ENCODE data around the gene ZNF749. TPM values are rescaled to one million over a fixed set of nuclear protein-coding genes. Genes with fewer than 3 reads are reported as not detected.

ZNF749 gene
- total RNA-seq = 32.5 and 34.0 TPM in 2 replicates

DNA sequence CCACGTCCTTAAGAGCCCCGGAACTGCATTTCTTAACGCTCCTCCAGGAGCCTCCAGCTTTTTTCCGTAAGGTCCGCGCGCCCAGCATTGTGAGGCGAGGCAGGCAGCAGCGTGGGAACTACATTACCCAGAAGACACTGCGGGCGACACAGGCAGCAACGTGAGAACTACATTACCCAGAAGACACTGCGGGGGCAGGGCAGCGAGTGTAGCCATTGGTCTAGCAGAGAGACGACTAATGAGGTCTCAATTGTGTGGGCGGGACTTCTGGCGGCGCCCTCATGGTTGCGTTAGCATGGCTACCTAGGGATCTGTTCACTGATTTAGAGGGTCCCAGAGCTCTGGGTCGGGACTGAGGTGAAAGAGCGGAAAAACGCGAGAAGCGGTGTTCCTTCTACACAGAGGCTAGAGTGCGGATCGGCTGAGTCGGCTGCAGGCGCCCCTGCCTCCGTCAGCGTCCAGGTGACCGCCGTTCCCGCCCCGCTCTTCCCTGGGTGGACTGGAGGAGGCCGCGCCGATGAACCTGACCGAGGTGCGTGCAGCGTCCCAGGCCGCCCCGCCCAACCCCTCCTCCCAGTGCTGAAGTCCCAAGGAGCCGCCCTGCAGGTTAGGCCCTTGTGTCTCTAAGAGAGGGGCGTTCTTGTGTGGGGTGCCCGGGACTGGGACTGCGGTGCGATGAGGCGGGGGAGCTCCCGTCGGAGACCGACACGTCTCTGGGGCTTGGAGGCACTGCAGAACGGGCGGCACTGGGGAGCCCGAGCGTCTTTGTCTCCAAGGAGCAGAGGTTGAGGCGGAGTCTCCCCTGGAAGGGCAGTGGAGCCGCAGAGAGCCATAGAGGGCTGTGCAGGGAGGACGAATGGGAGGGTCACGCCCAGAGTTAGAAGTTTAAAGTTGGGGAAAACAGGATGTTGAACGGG, at the start of gene ZNF749:
Gene ZNF749 (plus strand): TSS at position 264 of the 917 bp plus-strand sequence. CDS start 254 bp downstream, at position 518.

DNA sequence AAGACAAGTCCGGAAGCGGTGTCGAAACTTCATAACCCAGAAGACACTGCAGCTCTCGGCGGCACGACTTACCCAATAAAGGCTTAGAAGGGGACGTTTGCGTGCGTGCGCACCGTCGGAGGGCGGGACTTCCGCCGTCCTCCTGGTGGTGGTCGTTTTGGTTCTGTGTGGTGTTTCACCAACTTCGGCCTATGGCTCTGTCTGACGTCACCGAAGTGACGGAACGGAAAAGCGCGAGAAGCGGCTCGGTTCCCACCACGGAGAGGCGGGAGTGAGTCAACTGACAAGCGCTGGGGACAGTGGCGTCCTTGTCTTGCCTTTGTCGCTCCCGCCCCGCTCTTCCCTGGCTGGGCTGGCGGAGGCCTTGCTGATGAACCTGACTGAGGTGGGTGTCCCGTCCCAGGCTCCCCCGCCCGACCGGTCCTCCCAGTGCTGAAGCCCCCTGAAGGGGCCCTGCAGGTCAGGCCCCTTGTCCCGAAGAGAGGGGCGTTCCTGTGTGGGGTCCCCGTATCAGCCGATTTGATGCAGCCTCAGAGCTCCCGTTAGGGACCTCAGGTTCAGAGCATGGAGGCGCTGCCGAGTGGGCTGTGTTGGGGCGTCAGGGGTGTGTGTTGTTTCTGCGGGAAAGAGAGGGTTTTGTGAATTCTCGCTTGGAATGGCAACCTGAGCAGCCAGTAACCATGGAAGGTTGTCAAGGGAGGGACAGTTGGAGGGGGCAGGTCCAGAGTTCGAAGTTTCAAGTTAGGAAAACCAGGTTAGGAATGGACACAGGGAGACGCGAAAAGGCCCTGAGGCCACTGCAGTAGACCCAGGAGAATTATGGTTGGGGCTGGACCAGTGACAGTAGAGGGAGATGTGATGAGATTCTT, 45.2 kb upstream of the ZNF749 start, which contains the start of gene ZNF548:
Gene ZNF548 (plus strand): TSS at position 125 of the 869 bp plus-strand sequence. CDS start 246 bp downstream, at position 371.

DNA sequence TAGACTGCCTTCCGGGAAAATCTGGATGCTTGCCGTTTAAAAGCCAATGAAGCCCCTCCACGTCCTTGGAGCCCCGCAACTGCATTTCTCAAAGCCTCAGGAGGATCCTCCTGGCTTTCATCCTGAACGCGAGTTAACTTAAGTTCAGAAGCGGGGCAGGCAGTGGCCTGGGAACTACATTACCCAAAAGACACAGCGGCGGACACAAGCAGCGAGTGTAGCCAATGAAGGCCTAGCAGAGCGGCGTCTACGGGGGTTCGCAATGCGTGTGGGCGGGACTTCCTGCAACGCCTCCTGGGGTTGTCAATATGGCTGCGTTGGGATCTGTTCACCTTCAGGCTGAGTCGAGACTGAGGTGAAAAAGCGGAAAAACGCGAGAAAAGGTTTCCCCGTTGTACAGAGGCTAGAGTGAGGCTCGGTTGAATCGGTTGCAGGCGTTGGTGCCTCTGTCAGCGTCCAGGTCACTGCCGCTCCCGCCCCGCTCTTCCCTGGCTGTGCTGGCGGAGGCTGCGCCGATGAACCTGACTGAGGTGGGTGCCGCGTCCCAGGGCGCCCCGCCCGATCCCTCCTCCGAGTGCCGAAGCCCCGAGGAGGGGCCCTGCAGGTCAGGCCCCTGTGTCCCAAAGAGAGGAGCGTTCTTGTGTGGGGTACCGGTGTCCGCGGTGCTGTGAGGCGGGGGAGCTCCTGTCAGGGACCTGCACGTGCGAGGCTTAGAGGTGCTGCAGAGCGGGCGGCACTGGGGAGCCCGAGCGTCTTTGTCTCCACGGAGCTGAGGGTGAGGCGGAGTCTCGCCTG, 24.1 kb upstream of the ZNF749 start, which contains the start of gene ZNF17:
Gene ZNF17 (plus strand): TSS at position 285 of the 795 bp plus-strand sequence. CDS start 2,455 bp downstream, outside the sequence.

GRCh38 chr19:57477191-57478008, 42.3 kb downstream of the ZNF749 start, which contains the start of gene ZNF772:
ZNF772 (minus strand) TSS chr19:57477566; CDS start chr19:57477309, 257 bp downstream.

DNA sequence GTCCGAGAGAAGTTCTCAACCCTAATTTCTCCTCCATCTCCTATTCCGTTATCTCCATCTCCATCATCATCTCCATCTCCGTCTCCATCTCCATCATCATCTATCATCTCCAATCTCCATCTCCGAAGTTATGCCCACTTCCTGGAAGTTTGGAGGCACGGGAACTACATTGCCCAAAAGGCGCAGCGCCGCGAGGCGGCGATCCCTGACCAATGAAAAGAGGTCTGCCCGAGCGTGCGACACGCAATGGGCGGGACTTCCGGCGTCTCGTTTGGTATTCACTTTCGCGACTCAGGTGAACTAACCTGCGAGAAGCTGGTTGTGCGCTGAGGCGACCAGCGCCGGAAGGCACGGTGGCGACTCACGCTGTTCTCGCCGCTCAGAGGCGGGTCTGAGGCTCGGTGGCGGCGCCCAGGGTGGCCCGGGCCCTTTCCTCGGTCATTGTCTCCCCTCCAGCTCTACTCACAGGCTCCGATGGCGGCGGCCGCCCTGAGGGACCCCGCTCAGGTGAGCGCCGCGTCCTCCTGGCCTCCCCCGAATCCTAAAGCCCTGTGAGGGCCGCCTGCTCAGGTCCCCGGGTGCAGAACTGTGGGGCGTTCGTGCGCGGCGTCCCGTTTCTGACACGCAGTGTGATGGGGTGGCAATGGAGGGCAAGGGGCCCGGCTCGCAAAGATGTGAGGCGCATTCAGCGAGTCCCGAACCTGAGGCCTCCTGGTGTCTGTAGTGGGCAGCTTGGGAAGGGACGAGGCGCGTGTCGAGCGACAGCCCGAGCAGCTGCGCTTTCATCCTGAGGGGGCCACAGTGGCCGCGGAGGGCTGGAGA, 52.6 kb downstream of the ZNF749 start, which contains the start of gene ZNF419:
Gene ZNF419 (plus strand): TSS at position 274 of the 822 bp plus-strand sequence. CDS start 201 bp downstream, at position 475.

Other genes with a start within 250 kb of the ZNF749 start
- gene ZNF264, start 243.8 kb upstream of the ZNF749 start, total RNA-seq = 31.8 and 62.3 TPM in 2 replicates
- gene AURKC, start 204.3 kb upstream of the ZNF749 start, total RNA-seq = 1.2 and 1.4 TPM in 2 replicates
- gene ZNF805, start 194.7 kb upstream of the ZNF749 start, total RNA-seq = 43.1 and 44.8 TPM in 2 replicates
- 168 and 223 TPM in 2 replicates for gene ZNF460, start 154.8 kb upstream of the ZNF749 start, total RNA-seq
- 19.5 and 22.1 TPM in 2 replicates for gene ZNF543, start 114.9 kb upstream of the ZNF749 start, total RNA-seq
- 13.3 and 15.7 TPM in 2 replicates for gene ZNF304, start 84.1 kb upstream of the ZNF749 start, total RNA-seq
- 9.7 and 19.1 TPM in 2 replicates for gene TRAPPC2B, start 71.8 kb upstream of the ZNF749 start, total RNA-seq
- gene ZNF547, start 71.8 kb upstream of the ZNF749 start, total RNA-seq = 4.8 and 6.5 TPM in 2 replicates
- 28.6 and 29.7 TPM in 2 replicates for gene ZNF548, start 45.5 kb upstream of the ZNF749 start, total RNA-seq
- 9.6 and 13.6 TPM in 2 replicates for gene ZNF17, start 24.2 kb upstream of the ZNF749 start, total RNA-seq
- 0.78 and 1.0 TPM in 2 replicates for gene VN1R1, start 21.8 kb downstream of the ZNF749 start, total RNA-seq
- gene ZNF772, start 42.2 kb downstream of the ZNF749 start, total RNA-seq = 14.4 and 25.0 TPM in 2 replicates
- gene ZNF419, start 52.4 kb downstream of the ZNF749 start, total RNA-seq = 30.8 and 36.3 TPM in 2 replicates
- 29.0 and 40.1 TPM in 2 replicates for gene ZNF773, start 64.6 kb downstream of the ZNF749 start, total RNA-seq
- gene ZNF549, start 92.0 kb downstream of the ZNF749 start, total RNA-seq = 8.2 and 11.7 TPM in 2 replicates
- 8.2 and 12.1 TPM in 2 replicates for gene ZNF550, start 124.5 kb downstream of the ZNF749 start, total RNA-seq
- gene ZNF416, start 143.6 kb downstream of the ZNF749 start, total RNA-seq = 8.5 and 12.5 TPM in 2 replicates
- 12.6 and 13.4 TPM in 2 replicates for gene ZIK1, start 148.8 kb downstream of the ZNF749 start, total RNA-seq
- 3.4 and 4.4 TPM in 2 replicates for gene ZNF530, start 164.6 kb downstream of the ZNF749 start, total RNA-seq
- gene ZNF134, start 178.9 kb downstream of the ZNF749 start, total RNA-seq = 24.6 and 38.4 TPM in 2 replicates
- gene ZNF211, start 197.8 kb downstream of the ZNF749 start, total RNA-seq = 13.0 and 23.1 TPM in 2 replicates
- gene ZSCAN4, start 233.6 kb downstream of the ZNF749 start, total RNA-seq = under 0.01 and 0.50 TPM in 2 replicates
- 7.5 and 15.7 TPM in 2 replicates for gene ZNF551, start 246.7 kb downstream of the ZNF749 start, total RNA-seq